Superior temporal gyrus (tissue), 1 donor: ENCODE data around the gene EIF5.

Experiments used
- DNase-seq: peaks from one replicate; pipeline ENCODE4 v3.0.0-alpha.2; 2016; ENCODE audit errors: extremely low spot score

EIF5 gene

GRCh38 chr14:103370087-103370486 is 36.0 kb downstream of the EIF5 start:
- DNase-seq, result no peak

DNA sequence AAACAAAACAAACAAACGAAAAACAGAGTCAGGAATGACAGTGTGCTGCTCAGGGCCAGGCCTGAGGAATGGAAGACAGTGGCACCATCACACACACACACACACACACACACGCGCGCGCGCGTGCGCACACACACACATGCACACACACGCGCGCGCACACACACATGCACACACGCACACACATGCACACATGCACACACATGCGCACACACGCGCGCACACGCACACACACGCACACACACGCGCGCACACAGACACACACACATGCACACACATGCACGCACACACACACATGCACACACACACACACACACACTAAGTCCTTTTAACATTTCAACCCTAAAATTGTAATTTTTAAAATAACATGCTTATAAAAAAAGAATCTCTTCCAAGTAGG is 38.0 kb downstream of the EIF5 start:
- no peak for DNase-seq

DNA sequence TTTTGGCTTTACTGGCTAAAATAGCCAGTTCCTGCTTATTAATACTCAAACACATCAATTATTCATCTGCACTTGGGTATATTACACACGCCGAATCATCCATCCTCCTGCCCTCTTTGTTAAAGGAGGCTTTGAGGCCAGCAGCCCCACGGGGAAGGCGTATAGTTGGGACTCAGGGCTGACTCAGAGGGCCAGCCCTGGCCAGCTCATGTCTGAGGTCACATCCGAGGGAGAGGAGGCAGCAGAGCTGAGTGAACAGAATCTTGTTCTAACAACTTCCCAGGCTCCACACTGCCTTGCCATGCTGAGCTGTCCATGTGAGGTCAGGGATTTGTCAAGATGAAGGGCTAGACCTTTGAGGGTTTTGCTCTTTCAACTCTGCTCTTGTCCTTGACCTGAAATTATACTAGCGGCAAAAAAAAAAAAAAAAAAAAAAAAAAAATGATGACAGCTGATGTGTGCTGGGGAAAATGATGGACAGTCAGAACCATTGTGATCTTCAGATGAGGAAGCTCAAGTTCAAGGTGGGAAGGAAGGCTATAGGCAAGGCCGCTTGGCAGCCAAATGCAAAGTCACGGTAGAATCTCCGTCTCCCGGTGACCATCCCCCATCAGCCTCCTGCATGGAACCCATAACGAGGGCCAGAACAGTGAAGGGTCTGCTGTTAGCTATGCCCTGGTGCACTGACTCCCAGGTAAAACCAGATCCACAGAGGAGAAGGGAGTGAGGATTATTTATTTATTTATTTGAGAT is 38.7 kb downstream of the EIF5 start:
- DNase-seq, result no peak

DNA sequence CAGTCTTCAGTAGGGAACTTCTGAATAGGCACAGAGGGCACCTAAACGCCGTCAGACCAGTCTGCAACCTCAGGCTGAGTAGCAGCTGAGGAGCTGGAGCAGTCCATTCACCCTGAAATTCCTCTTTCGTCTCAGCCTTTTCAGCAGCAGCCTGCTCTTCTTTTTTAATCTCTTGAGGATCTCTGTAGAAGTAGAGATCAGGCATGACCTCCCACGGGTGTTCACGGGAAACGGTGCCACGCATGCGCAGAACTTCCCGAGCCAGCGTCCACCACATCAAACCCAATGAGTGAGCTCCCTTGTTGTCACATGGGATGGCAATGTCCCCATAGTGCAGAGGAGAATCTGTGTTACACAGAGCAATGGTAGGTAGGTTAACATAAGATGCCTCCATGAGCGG is 40.1 kb downstream of the EIF5 start:
- no peak for DNase-seq

- no peak for DNase-seq
These were observed 43.5 kb downstream of the EIF5 start for GRCh38 chr14:103377522-103378037.

- no peak for DNase-seq
These were observed 44.2 kb downstream of the EIF5 start for GRCh38 chr14:103378038-103378854.

GRCh38 chr14:103380719-103381377 is 46.8 kb downstream of the EIF5 start:
- no peak for DNase-seq

DNA sequence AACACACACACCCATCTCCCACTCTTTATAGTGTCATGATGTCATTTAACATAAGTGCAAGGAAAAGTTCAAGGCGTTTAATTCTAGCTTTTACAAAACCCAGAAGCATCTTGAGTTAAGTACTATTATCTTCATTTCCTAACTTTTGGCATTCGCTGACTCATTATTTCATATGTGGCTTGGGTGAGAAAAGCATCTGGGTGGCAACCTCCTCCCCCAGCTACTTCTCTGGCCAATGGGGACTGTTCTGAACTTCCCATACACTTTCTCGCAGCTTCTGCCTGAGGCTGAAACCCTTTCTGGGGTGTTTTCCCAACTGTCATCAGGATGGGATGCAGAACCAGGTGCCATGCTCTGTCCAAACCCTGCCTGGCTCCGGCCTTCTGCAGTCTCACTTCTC is 48.3 kb downstream of the EIF5 start:
- no peak for DNase-seq

DNA sequence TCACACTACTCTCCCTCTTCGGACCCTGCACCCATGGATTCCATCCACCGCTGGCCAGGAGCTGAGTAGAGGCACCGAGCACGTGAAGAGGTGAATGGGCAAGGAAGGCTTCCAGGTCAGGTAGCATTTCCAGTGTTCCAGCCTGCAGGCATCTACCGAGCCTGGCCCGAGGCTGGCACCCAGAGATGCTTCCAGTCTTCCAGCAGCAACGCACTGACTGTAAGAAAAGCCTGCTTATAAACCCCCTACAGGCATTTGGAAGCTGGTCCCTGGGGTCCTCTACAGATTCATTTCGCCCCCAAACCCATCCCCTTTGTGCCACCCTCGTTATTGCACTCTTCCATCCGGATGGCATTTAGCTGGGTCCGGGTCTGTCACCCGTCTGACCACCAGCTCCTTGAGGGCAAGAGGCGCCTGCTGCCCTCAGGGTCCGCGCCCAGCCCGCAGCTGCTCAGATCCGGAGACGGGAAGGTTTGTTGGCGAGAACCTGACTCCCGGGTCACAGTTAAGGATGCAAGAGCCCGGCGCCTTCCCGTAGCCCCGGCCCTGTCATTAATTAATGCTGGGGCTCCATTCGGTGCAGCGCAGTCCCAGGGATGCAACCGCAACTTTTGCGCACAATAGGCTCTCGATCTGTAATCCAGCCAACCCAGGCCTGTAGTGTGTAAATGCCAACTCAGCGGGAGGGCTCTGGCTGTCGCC is 50.6 kb downstream of the EIF5 start:
- no peak for DNase-seq

DNA sequence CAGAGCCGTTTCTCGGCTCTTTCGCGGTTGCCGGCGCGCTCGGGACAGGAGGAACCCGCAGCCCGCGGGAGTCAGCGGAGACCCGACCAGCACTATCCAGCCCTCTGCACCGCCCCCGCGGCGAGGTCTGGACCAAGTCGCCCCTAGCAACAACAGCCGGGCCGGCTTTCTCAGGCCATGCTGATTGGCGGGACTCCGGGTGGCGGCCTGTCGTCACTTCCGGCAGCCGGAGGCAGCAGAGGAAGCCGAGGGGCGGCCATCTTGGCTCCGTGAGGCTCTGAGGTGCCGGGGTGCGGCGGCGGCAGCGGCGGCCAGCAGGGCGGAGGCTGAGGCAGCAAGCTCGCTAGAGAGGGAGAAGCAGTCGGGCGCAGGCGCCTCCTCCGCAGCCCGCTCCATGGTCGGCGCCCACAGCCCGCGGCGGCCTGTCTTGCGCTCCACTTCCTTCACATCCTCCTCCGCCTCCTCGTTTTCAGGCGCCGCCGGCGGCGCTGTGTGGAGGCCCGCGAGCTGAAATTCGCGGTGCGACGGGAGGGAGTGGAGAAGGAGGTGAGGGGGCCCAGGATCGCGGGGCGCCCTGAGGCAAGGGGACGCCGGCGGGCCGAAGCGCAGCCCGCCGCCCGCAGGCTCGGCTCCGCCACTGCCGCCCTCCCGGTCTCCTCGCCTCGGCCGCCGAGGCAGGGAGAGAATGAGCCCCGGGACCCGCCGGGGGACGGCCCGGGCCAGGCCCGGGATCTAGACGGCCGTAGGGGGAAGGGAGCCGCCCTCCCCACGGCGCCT is 51.3 kb downstream of the EIF5 start, which contains the start of gene MARK3:
Gene MARK3 (plus strand): TSS at position 264 of the 777 bp plus-strand sequence. CDS start 615 bp downstream, outside the sequence.
- DNase-seq, result peak; percentile 98

DNA sequence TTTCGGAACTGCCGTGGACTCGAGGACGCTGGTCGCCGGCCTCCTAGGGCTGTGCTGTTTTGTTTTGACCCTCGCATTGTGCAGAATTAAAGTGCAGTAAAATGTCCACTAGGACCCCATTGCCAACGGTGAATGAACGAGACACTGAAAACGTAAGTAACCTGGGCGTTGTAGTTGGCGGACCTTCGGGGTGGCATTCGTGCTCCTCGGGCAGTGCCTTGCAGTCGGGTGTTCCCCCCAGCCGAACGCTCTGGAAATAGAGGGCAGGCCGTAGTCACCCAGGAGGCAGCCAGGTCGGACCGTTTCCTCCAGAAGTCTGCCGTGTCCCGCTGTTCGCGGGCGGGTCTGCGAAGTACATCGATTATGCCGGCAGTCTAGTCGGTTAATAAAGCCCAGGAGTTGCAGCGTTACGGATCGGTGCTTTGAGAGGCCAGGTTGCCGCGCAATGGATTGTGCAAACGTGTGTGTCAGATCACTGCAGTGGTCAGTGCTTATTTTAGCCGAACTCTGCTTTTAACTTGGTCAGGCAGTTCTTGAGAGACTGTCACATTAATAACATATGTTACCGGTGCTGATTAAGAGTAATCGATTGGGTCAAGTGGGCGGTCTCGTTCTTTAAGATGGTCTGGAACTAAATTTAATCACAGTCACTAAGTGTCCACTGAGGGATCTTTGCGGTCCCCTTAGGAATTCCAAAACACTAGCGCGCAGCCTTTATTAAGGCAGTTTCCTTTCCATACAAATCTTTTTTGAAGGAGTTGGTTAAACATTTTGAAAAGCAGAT is 52.1 kb downstream of the EIF5 start:
- DNase-seq, result peak; percentile 51

DNA sequence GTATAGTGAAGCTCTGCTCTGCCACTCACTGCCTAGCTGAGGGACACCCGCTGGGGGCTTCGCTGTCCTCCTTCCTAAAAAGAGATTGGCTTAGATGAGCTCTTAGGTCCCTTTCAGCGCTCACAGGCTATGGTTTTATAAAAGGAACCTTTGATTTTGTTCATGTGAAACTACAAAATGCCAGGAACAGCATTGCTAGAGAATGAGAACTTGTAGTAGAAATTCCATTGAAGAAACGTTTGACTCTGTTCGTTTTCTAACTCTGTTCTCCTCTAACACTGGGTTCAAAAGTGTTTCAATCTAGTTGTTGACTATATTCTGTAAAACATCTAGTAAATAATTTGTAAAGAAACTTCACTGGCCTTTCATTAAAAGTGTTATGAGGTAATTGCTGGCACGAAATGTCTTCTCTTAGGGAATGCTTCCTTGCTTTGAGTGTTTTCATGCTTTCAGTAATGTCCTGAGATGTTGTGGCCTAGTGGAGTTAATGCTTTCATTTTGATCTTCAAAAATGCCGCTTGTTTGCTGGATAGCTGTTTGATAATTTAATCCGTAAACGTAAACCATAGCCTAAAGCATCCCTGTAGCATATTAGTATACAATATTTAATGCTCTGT is 52.8 kb downstream of the EIF5 start:
- DNase-seq, result peak; percentile 53

- DNase-seq, result no peak
These were observed 54.6 kb downstream of the EIF5 start for GRCh38 chr14:103388664-103389063.

DNA sequence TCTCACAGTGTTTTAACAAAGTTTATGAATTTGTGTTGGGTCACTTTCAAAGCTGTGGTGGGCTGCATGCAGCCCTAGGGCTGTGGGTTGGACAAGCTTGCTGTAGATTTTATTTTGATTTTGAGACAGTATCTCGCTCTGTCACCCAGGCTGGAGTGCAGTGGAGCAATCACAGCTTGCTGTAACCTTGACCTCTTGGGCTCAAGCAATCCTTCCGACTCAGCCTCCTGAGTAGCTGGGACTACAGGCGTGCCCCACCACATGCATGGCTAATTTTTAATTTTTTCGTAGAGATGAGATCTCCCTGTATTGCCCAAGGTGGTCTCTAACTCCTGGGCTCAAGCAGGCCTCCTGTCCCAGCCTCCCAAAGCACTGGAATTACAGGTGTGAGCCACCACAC is 56.6 kb downstream of the EIF5 start:
- no peak for DNase-seq

GRCh38 chr14:103391048-103391447 is 57.0 kb downstream of the EIF5 start:
- peak; percentile 77 for DNase-seq

GRCh38 chr14:103392106-103392505 is 58.1 kb downstream of the EIF5 start:
- DNase-seq, result no peak

DNA sequence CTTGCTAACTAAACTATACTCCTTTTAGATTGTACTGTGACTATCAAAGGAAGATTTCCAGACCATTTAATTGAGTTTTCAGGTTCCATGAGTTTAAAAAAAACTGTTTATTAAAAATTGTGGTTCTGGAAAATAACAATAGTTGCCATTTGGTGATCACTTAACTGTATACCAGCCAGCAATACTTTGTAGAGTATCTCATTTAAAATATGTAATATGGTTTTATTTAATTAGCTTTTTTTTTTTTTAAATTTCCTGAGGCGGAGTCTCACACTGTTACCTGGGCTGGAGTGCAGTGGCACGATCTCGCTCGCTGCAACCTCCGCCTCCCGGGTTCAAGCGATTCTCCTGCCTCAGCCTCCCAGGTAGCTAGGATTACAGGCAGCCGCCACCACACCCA is 58.5 kb downstream of the EIF5 start:
- no peak for DNase-seq

DNA sequence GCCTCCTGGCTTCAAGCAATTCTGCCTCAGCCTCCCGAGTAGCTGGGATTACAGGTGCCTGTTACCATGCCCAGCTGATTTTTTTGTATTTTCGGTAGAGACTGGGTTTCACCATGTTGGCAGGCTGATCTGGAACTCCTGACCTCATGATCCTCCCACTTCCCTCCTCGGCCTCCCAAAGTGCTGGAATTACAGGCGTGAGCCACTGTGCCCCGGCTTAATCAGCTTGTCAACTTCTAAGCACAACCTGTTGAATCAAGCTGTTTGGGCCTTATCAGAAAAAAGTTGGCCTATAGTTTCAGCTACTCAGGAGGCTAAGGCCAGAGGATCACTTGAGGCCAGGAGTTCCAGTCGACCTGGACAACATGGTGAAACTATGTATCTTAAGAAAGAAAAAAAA is 59.0 kb downstream of the EIF5 start:
- DNase-seq, result no peak
